GM08714 (cell line): Measurements from ENCODE around the gene IQCN.

Experiments used
- H3K4me3 ChIP-seq: fragments of 200-500 bp; sonication (Bioruptor generic); 2 replicates; pipeline ENCODE4 v1.5.1; 2014; ENCODE audit warnings: mild to moderate bottlenecking, low read length, inconsistent platforms
- ZNF274 ChIP-seq: IDR thresholded peaks from 2 replicates; pipeline ENCODE4 v1.6.1; 2012; ENCODE audit warnings: mild to moderate bottlenecking, low read depth, low read length

Gene IQCN

DNA sequence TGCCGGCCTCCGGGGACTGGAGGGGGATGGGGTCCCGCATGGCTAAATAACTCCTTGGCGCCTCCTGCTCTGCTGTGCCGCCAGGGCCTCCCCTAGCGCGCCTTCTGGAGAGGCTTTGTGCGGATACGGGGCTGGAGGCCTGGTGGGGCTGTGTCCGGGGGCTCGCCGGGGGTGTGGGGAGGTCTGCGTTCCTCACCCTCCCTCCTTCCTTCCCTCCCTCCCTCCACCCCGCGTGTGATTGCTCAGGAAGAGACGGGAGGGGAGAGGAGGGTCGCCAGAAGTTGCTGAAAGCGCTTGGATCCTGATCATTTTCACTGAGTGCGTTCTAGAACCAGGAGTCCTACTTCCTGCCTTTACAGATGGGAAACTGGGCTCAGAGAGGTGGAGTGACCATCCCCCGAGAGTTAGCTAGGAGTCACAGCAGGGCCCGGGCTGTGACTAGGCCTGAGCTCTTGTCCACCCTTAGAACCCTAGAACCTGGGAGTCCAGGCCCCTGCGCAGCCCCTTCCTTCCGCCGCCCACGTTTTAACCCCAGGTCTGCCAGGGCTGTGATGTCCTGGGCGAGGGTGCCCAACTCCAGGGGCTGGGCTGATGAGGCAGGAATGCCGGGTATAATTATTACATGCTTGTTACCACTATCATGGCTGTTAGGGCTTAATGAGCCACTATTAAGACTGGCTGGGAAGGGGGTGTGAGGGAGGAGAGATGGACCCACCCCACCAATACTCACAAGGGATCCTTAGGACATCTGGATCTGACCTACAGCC is 8.0 kb upstream of the IQCN start:
- peak overlapping the region; percentile 52; the same call in 1 of the 2 replicates for H3K4me3 ChIP-seq
- no peak for TF ChIP-seq ZNF274

DNA sequence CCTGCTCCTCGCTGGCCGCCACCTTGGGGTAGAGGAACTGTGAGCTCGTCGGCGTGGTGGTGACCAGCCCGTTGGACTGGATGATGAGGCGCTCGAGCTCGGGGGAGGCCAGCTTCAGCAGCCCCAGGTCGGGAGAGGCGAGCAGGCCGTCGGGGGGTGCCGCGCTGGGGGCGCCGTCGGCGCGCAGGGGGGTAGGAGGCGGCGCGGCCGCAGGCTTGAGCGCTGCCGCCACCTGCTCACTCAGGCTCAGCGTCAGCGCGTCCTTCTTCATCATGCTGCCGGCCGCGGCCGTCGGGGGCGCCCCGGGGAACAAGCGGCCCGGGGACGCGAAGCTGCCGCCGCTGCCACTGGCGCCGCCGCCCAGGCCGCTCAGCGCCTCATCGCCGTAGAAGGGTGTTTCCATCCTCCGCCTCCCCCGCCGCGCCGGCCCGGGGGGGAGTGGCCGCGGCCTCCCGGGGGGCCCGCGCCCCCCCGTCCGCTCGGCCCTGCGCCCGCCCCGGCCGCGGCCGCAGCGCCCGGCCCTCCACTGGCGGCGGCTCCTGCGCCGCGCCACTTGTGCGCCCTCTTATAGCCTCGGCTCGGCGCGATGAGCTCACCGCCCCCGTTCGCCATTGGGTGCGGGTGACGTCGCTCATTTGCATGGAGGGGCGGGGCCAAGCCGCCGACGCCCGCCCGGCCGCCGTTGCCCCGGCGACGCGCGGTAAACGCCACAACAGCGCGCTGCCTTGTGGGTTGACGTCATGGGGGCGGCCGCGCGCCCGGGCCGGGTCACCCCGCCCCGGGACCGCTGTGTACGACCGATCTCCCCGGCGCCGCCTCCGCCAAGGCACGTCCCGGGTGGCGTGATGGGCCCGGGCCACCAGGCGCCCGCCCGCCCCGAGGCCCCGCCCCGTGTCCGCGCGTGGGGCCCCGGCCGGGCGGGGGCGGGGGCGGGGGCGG is 7.1 kb upstream of the IQCN start, which contains the start of gene JUND:
TSS of gene JUND (minus strand) at position 541 of the 939 bp plus-strand sequence. CDS start at position 403, 138 bp downstream.
- no peak for TF ChIP-seq ZNF274

DNA sequence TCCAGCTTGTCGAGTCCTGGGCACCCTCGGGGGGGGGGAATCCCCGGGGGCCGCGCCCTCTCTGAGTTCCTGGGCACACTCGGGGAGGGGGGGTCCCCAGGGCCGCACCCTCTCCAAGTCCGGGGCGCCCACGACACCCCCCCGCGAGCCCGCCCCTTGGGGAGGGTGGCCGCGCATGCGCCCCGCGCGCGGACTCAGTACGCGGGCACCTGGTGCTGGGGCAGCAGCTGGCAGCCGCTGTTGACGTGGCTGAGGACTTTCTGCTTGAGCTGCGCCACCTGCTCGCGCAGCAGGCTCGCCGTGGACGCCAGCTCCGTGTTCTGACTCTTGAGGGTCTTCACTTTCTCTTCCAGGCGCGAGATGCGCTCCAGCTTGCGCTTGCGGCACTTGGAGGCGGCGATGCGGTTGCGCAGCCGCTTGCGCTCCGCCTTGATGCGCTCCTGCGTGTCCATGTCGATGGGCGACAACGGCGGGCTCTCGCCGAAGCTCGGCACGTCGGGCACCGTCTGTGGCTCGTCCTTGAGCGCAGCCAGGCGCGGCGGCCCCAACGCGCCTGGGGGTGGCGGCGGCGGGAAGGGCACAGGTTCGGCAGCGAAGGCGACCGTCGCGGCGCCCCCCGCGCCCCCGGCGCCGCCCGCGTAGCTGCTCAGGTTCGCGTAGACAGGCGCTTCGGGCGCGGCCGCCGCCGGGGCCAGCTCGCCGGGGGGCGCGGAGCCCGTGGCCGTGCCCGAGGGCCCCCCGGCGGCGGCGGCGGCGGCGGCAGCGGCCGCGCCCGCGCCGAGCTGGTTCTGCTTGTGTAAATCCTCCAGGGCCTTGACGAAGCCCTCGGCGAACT is 6.2 kb upstream of the IQCN start:
- peak overlapping the region; percentile 90 for H3K4me3 ChIP-seq

More for the DNA sequence above, 7.1 kb upstream of the IQCN start, which contains the start of gene JUND:
- peak within 1 kb of the TSS; percentile 90 for H3K4me3 ChIP-seq

DNA sequence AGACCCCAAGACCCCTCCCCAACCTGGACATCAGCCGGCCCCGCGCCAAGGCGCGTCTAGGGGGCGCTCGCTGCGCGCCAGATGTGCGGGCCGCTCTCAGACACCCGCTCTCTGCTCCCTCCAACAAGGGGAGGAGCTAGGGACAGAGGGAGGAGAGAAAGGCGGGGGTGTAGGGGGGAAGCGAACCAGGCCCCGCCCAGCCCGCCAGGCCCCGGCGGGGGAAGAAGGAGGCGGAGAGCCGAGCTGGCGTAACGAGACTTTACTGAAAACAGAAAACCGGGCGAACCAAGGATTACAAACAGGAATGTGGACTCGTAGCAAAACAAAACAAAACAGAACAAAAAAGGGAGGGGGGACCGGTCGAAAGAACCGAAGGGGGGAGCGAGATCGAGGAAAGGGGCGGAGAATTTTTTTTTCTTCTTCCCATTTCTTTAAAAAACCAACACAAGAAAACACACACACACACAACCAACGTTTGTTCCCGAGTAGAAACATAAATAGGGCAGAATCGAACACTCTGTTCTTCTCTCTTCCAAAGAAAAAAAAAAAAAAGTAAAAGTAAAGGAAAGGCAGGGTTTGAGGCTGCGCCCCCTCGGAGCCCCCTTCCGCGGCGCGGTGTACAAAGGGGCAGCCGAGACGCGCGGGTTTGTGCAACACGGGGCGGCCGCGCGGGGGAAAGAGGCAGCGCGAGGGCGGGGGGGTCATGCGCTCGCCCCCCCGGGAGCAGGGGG is 5.4 kb upstream of the IQCN start:
- no peak for TF ChIP-seq ZNF274

More for the DNA sequence above, 6.2 kb upstream of the IQCN start:
- TF ChIP-seq ZNF274, result no peak

DNA sequence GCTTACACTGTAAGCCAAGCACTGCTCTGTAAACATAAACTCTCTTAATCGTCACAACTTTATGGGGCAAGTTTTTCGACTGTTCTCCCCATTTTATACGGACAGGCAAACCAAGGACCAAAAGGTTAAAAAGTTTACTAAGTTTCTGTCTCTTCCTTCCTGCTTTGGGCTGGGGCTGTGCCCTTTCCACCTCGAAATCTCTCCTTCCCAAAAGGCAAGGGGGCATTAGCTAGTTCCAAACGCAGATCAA is 4.9 kb upstream of the IQCN start:
- H3K4me3 ChIP-seq, result peak overlapping the region; percentile 61
- no peak for TF ChIP-seq ZNF274

More for the DNA sequence above, 5.4 kb upstream of the IQCN start:
- peak overlapping the region; percentile 90 for H3K4me3 ChIP-seq

DNA sequence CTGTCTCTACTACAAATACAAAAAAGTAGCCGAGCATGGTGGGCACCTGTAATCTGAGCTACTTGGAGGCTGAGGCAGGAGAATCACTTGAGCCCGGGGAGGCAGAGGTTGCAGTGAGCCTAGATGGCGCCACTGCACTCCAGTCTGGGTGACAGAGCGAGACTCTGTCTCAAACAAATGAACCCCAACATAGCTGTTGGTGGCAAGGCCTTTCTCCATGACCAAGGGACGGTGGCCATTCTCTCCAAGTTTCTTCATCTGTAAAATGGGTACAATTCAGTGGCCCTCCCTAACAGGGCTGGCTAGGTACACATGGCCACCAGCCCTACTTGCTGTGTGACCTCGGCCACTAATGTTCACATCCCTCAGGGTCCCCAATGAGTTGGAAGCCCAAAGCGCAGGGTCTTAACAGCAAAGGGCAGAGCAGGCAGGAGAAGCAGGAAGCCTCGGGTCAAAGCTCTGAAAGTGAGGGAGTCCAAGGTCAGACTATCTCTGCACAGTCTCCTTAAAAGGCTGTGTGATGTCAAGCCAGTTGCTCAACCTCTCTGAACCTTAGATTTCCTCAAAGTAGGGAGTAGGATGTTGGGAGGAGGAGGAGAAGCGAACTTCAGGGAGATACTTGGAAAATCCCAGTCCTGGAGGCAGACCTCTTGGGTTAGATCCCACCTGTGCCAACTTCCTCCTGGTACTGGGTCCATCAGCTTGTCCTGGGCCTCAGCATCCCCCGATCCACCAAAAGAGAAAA is 4.4 kb upstream of the IQCN start:
- TF ChIP-seq ZNF274, result no peak
- H3K4me3 ChIP-seq, result peak overlapping the region; percentile 61

DNA sequence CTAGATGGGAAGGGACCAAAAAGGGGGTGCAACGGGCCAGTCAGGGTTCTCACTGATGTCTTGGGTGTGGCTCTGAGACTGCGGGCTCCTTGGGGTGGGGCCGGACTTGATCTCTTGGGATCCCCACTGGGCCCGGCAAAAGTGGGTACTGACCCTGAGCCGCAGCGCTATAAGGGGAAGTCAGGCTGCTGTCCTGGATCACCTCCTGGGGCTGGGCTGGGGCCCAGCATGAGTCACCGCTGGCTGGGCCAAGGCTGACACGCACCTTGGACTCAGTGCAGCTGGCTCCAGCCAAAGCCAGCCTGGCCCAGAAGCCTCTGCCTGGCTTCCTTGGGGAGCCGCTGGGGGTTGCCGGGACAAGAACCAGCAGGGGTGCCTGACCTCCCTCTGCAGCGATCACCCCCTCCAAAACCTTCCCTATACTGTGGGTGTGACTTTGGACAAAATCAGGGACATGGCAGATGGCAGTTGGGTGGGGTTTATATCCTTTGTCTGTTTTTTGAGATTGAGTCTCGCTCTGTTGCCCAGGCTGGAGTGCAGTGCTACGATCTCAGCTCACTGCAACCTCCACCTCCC is 617 bp upstream of the IQCN start:
- H3K4me3 ChIP-seq, result no peak overlapping the region

DNA sequence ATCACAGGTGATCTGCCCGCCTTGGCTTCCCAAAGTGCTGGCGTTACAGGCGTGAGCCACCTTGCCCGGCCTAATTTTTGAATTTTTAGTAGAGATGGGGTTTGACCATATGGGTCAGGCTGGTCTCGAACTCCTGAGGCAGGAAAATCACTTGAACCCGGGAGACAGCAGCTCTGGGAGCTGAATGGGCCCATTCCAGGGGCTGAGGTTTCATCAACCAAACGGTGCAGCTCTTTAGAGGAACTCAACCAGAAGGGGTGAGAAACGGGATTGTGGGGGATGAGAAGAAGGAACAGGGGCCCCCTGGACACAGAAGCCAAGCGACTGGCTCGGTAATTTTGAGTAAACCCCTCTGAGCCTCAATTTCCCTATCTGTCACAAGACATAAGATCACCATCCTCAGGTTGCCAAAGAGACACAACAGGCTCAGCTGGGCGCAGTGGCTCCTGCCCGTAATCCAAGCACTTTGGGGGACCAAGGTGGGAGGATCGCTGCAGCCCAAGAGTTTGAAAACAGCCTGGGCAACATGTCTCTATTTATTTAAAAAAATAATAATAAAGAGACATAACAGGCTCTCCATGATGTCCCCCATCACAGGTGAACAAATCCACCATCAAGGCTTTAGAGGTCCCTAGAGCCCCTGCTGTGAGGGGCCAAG is 562 bp downstream of the IQCN start:
- TF ChIP-seq ZNF274, result no peak
- H3K4me3 ChIP-seq, result no peak overlapping the region

More for the DNA sequence above, 617 bp upstream of the IQCN start:
- TF ChIP-seq ZNF274, result no peak

DNA sequence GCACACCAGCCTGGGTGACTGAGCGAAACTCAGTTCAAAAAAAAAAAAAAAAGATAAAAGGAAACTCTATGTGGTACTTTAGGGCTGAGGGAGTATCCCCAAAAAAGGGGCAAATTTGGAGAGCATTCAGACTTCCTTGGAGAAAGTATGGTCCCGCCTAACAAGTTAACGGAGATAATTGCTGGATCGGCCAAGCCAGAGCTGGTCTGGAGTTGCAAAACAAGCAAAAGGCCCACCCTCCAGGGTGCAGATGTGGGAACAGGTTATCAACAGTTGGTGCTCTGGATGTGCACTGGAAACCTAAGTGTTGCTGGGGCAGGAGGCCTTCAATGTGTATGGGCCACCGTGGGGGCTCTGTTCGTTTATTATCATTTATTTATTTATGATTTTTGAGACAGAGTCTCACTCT is 2.8 kb downstream of the IQCN start:
- TF ChIP-seq ZNF274, result no peak
- no peak overlapping the region for H3K4me3 ChIP-seq

DNA sequence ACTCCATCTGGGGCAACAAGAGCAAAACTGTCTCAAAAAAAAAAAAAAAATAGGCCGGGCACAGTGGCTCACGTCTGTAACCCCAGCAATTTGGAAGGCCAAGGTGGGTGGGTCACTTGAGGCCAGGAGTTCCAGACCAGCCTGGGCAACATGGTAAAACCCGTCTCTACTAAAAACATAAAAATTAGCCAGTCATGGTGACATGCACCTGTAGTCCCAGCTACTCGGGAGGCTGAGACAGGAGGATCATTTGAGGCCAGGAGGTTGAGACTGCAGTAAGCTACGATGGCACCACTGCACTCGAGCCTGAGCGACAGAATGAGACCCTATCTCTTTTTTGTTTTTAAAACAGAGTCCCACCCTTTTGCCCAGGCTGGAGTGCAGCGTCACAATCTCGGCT is 3.9 kb downstream of the IQCN start:
- TF ChIP-seq ZNF274, result no peak
- no peak overlapping the region for H3K4me3 ChIP-seq

DNA sequence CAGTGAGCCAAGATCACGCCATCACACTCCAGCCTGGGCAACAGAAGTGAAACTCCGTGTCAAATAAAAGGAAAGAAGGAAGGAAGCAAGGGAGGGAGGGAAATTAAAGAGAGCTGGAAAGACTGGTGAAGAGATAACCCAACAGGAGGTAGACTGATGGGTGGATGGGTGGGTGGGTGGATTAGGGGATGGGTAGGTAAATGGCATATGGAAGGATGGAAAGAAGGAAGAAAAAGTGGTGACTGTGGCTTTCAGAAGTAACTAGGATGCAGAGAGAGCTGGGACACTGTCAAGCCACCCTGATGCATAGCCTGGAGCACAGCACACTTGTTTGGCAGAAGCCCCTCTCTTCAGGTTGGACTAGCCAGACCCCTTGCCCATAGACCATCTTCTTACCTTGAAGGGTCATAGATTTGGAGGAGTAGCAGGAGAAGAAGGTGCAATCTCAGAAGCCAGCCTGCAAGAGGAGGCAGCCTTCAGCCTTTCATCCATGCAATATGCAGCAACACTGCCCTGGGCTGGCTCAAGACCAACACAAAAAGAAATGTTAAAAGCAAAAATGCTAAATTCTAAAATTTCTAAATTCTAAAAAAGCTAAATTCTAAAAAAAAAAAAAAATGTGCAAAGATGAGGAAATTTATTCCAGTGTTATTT is 5.1 kb downstream of the IQCN start:
- no peak for TF ChIP-seq ZNF274
- H3K4me3 ChIP-seq, result no peak overlapping the region
